ENCODE data around the gene CSGALNACT2.

Gene CSGALNACT2

GRCh38 chr10:43186150-43186549, 47.9 kb downstream of the CSGALNACT2 start:
- DNase-seq (ENCODE audit: low read depth), result no peak

GRCh38 chr10:43187213-43187612, 49.0 kb downstream of the CSGALNACT2 start:
- no peak for DNase-seq (ENCODE audit: low read depth)

- no peak for DNase-seq (ENCODE audit: low read depth)
Measured at GRCh38 chr10:43188702-43189101, 50.5 kb downstream of the CSGALNACT2 start.

GRCh38 chr10:43190289-43190688, 52.0 kb downstream of the CSGALNACT2 start:
- DNase-seq (ENCODE audit: low read depth), result no peak

- DNase-seq (ENCODE audit: low read depth), result no peak
Measured at GRCh38 chr10:43190775-43191174, 52.5 kb downstream of the CSGALNACT2 start.

- no peak for DNase-seq (ENCODE audit: low read depth)
Measured at GRCh38 chr10:43192884-43193283, 54.6 kb downstream of the CSGALNACT2 start.

- DNase-seq (ENCODE audit: low read depth), result no peak
Measured at GRCh38 chr10:43193496-43194080, 55.3 kb downstream of the CSGALNACT2 start.

GRCh38 chr10:43194266-43194665, 56.0 kb downstream of the CSGALNACT2 start:
- no peak for DNase-seq (ENCODE audit: low read depth)

GRCh38 chr10:43194859-43195258, 56.6 kb downstream of the CSGALNACT2 start:
- no peak for DNase-seq (ENCODE audit: low read depth)

- DNase-seq (ENCODE audit: low read depth), result no peak
Measured at GRCh38 chr10:43195557-43195956, 57.3 kb downstream of the CSGALNACT2 start.

- DNase-seq (ENCODE audit: low read depth), result no peak
Measured at GRCh38 chr10:43196131-43196980, 58.1 kb downstream of the CSGALNACT2 start.

- no peak for DNase-seq (ENCODE audit: low read depth)
Measured at GRCh38 chr10:43196981-43197833, 59.0 kb downstream of the CSGALNACT2 start.

GRCh38 chr10:43197834-43198681, 59.8 kb downstream of the CSGALNACT2 start:
- no peak for DNase-seq (ENCODE audit: low read depth)

- no peak for DNase-seq (ENCODE audit: low read depth)
Measured at GRCh38 chr10:43198682-43199005, 60.4 kb downstream of the CSGALNACT2 start.

- DNase-seq (ENCODE audit: low read depth), result no peak
Measured at GRCh38 chr10:43199088-43199683, 60.9 kb downstream of the CSGALNACT2 start.

GRCh38 chr10:43199684-43200537, 61.7 kb downstream of the CSGALNACT2 start:
- no peak for DNase-seq (ENCODE audit: low read depth)

GRCh38 chr10:43200538-43201390, 62.5 kb downstream of the CSGALNACT2 start:
- no peak for DNase-seq (ENCODE audit: low read depth)

GRCh38 chr10:43201545-43202131, 63.4 kb downstream of the CSGALNACT2 start:
- DNase-seq (ENCODE audit: low read depth), result no peak

- DNase-seq (ENCODE audit: low read depth), result no peak
Measured at GRCh38 chr10:43202224-43202656, 64.0 kb downstream of the CSGALNACT2 start.

Measured in non-pigmented ciliary epithelial cell (primary cell).